Karpas-422 (cell line): ENCODE measurements around the gene MRPS10. TPM values are rescaled to one million over a fixed set of nuclear protein-coding genes. Genes with fewer than 3 reads are reported as not detected.

Experiments
- DNase-seq: peaks from one replicate; pipeline ENCODE4 v3.0.0-alpha.2; 2015
- H2AFZ ChIP-seq: fragments of 200-600 bp; sonication (generic); 2 replicates; pipeline ENCODE4 v1.6.1; 2014; ENCODE audit warnings: antibody characterized with exemption, low read length, mixed read lengths
- H3K27ac ChIP-seq: fragments of 200-600 bp; sonication (generic); 2 replicates; pipeline ENCODE4 v1.5.1; 2014; ENCODE audit warnings: mild to moderate bottlenecking, low read length, moderate library complexity
- H3K27me3 ChIP-seq: fragments of 200-600 bp; sonication (generic); 2 replicates; pipeline ENCODE4 v1.6.1; 2014; ENCODE audit warnings: low read length, mixed read lengths
- H3K36me3 ChIP-seq: fragments of 200-600 bp; sonication (generic); 2 replicates; pipeline ENCODE4 v1.6.1; 2014; ENCODE audit warnings: low read length, mixed read lengths; ENCODE audit not compliant: insufficient read depth
- H3K4me1 ChIP-seq: fragments of 200-600 bp; sonication (generic); 2 replicates; pipeline ENCODE4 v1.6.1; 2014; ENCODE audit warnings: mild to moderate bottlenecking, low read length, mixed read lengths
- H3K4me2 ChIP-seq: fragments of 200-600 bp; sonication (generic); 2 replicates; pipeline ENCODE4 v1.6.1; 2014; ENCODE audit warnings: low read length, low read depth, mild to moderate bottlenecking; ENCODE audit not compliant: poor library complexity, severe bottlenecking
- H3K4me3 ChIP-seq: fragments of 200-600 bp; sonication (generic); 2 replicates; pipeline ENCODE4 v1.5.1; 2014; ENCODE audit warnings: mild to moderate bottlenecking, antibody characterized with exemption, low read length, mixed read lengths
- H3K79me2 ChIP-seq: fragments of 200-600 bp; sonication (generic); 2 replicates; pipeline ENCODE4 v1.6.1; 2014; ENCODE audit warnings: mild to moderate bottlenecking, low read length, mixed read lengths
- H3K9ac ChIP-seq: fragments of 200-600 bp; sonication (generic); 2 replicates; pipeline ENCODE4 v1.6.0; 2014; ENCODE audit warnings: low read length
- H3K9me2 ChIP-seq: fragments of 200-600 bp; sonication (generic), shearing (Covaris generic); replicated peaks from 2 replicates; pipeline ENCODE4 v1.6.0; 2014; ENCODE audit warnings: mild to moderate bottlenecking, low read length, moderate library complexity; ENCODE audit not compliant: insufficient read depth
- H3K9me3 ChIP-seq: fragments of 300-700, 200-600 bp; sonication (generic); 2 replicates; pipeline ENCODE4 v1.6.1; 2014; ENCODE audit warnings: low read length, mixed read lengths
- H4K20me1 ChIP-seq: fragments of 200-600 bp; sonication (generic); 2 replicates; pipeline ENCODE4 v1.6.1; 2014; ENCODE audit warnings: mild to moderate bottlenecking, antibody characterized with exemption, low read length, low read depth; ENCODE audit not compliant: insufficient read depth
- total RNA-seq: library from RNA; depleted of rRNA; stranded (reverse); fragments of >200 nt; shearing (Covaris generic); gene quantifications from 2 replicates; pipeline ENCODE4 v1.2.3, GENCODE V29; 2014; ENCODE audit warnings: low replicate concordance

The MRPS10 gene
- total RNA-seq, 1 experiment from 2014 or later, result 54.2 TPM

- H3K27ac ChIP-seq, result no peak overlapping the region
- H3K9ac ChIP-seq, result no peak overlapping the region
- peaks cover 36% of the 10 kb centered on the region; the same call in 1 of the 2 replicates for H3K36me3 ChIP-seq
- DNase-seq, result no peak
- H3K9me3 ChIP-seq, result no peaks in the 10 kb centered on the region
- H3K9me2 ChIP-seq, result no peaks in the 10 kb centered on the region
- no peak overlapping the region for H3K4me3 ChIP-seq
- H3K79me2 ChIP-seq, result no peaks in the 10 kb centered on the region
- no peak overlapping the region for H3K4me2 ChIP-seq
- no peak overlapping the region for H2AFZ ChIP-seq
- H3K4me1 ChIP-seq, result no peaks in the 10 kb centered on the region; the same call in 1 of the 2 replicates
- H3K27me3 ChIP-seq, result no peaks in the 10 kb centered on the region
- no peaks in the 10 kb centered on the region for H4K20me1 ChIP-seq
These were observed 42.3 kb upstream of the MRPS10 start for GRCh38 chr6:42259841-42260395.

- H3K4me2 ChIP-seq, result no peak overlapping the region
- H2AFZ ChIP-seq, result no peak overlapping the region
- no peaks in the 10 kb centered on the region for H3K27me3 ChIP-seq
- no peaks in the 10 kb centered on the region for H3K9me3 ChIP-seq
- peaks cover 37% of the 10 kb centered on the region; the same call in 1 of the 2 replicates for H3K36me3 ChIP-seq
- no peaks in the 10 kb centered on the region for H4K20me1 ChIP-seq
- H3K4me3 ChIP-seq, result no peak overlapping the region
- H3K9ac ChIP-seq, result no peak overlapping the region
- H3K79me2 ChIP-seq, result no peaks in the 10 kb centered on the region
- no peak for DNase-seq
- no peaks in the 10 kb centered on the region; the same call in 1 of the 2 replicates for H3K4me1 ChIP-seq
- H3K27ac ChIP-seq, result no peak overlapping the region
- no peaks in the 10 kb centered on the region for H3K9me2 ChIP-seq
These were observed 41.6 kb upstream of the MRPS10 start for GRCh38 chr6:42259286-42259685.

GRCh38 chr6:42257614-42258013, 40.0 kb upstream of the MRPS10 start:
- DNase-seq, result no peak
- no peak overlapping the region for H3K4me3 ChIP-seq
- no peaks in the 10 kb centered on the region for H3K9me2 ChIP-seq
- H3K4me2 ChIP-seq, result no peak overlapping the region
- H3K36me3 ChIP-seq, result peaks cover 37% of the 10 kb centered on the region; the same call in 1 of the 2 replicates
- H4K20me1 ChIP-seq, result no peaks in the 10 kb centered on the region
- H3K9me3 ChIP-seq, result no peaks in the 10 kb centered on the region
- no peak overlapping the region for H2AFZ ChIP-seq
- no peaks in the 10 kb centered on the region for H3K4me1 ChIP-seq
- H3K9ac ChIP-seq, result no peak overlapping the region
- no peak overlapping the region for H3K27ac ChIP-seq
- H3K79me2 ChIP-seq, result no peaks in the 10 kb centered on the region
- no peaks in the 10 kb centered on the region for H3K27me3 ChIP-seq

GRCh38 chr6:42257063-42257462, 39.4 kb upstream of the MRPS10 start:
- Histone ChIP-seq H3K9me3 (no peaks in the 10 kb centered on the region), H3K27me3 (no peaks in the 10 kb centered on the region), H3K9ac (no peak overlapping the region), H3K9me2 (no peaks in the 10 kb centered on the region), H3K27ac (no peak overlapping the region), H2AFZ (no peak overlapping the region), H3K36me3 (peaks cover 41% of the 10 kb centered on the region), H3K79me2 (no peaks in the 10 kb centered on the region), H3K4me1 (no peaks in the 10 kb centered on the region), H3K4me3 (no peak overlapping the region), H4K20me1 (no peaks in the 10 kb centered on the region), H3K4me2 (no peak overlapping the region)
- no peak for DNase-seq

- H3K79me2 ChIP-seq, result no peaks in the 10 kb centered on the region
- no peaks in the 10 kb centered on the region for H3K4me1 ChIP-seq
- no peaks in the 10 kb centered on the region for H4K20me1 ChIP-seq
- no peak overlapping the region for H3K4me3 ChIP-seq
- H3K27me3 ChIP-seq, result no peaks in the 10 kb centered on the region
- H3K9me2 ChIP-seq, result no peaks in the 10 kb centered on the region
- H3K27ac ChIP-seq, result no peak overlapping the region
- peaks cover 42% of the 10 kb centered on the region for H3K36me3 ChIP-seq
- H3K9me3 ChIP-seq, result no peaks in the 10 kb centered on the region
- no peak overlapping the region for H3K9ac ChIP-seq
- no peak overlapping the region for H2AFZ ChIP-seq
- no peak overlapping the region for H3K4me2 ChIP-seq
- DNase-seq, result no peak
These were observed 37.4 kb upstream of the MRPS10 start for GRCh38 chr6:42255050-42255449.

- Histone ChIP-seq H3K79me2 (no peaks in the 10 kb centered on the region), H3K9me2 (no peaks in the 10 kb centered on the region), H3K27me3 (no peaks in the 10 kb centered on the region), H3K9ac (no peak overlapping the region), H2AFZ (no peak overlapping the region), H3K9me3 (no peaks in the 10 kb centered on the region), H3K36me3 (peaks cover 47% of the 10 kb centered on the region), H3K4me3 (no peak overlapping the region), H4K20me1 (no peaks in the 10 kb centered on the region), H3K4me1 (no peaks in the 10 kb centered on the region), H3K4me2 (no peak overlapping the region), H3K27ac (no peak overlapping the region)
- DNase-seq, result no peak
These were observed 36.8 kb upstream of the MRPS10 start for GRCh38 chr6:42254505-42254904.

- Histone ChIP-seq H3K79me2 (no peaks in the 10 kb centered on the region), H3K4me2 (no peak overlapping the region), H3K9ac (no peak overlapping the region), H3K27ac (no peak overlapping the region), H3K4me1 (no peaks in the 10 kb centered on the region), H3K27me3 (no peaks in the 10 kb centered on the region), H3K9me3 (no peaks in the 10 kb centered on the region), H4K20me1 (no peaks in the 10 kb centered on the region), H3K36me3 (peaks cover 58% of the 10 kb centered on the region), H3K4me3 (no peak overlapping the region), H2AFZ (no peak overlapping the region), H3K9me2 (no peaks in the 10 kb centered on the region)
- no peak for DNase-seq
These were observed 34.4 kb upstream of the MRPS10 start for GRCh38 chr6:42251911-42252637.

- no peaks in the 10 kb centered on the region for H3K9me2 ChIP-seq
- no peak overlapping the region for H2AFZ ChIP-seq
- no peak overlapping the region for H3K4me3 ChIP-seq
- no peaks in the 10 kb centered on the region for H3K27me3 ChIP-seq
- no peaks in the 10 kb centered on the region for H3K79me2 ChIP-seq
- DNase-seq, result no peak
- peaks cover 56% of the 10 kb centered on the region for H3K36me3 ChIP-seq
- H4K20me1 ChIP-seq, result no peaks in the 10 kb centered on the region
- H3K4me1 ChIP-seq, result no peaks in the 10 kb centered on the region
- no peak overlapping the region for H3K27ac ChIP-seq
- H3K9ac ChIP-seq, result no peak overlapping the region
- H3K4me2 ChIP-seq, result no peak overlapping the region
- no peaks in the 10 kb centered on the region for H3K9me3 ChIP-seq
These were observed 33.8 kb upstream of the MRPS10 start for GRCh38 chr6:42251500-42251899.
